Measurements from ENCODE around the gene SEC31B.

SEC31B gene

GRCh38 chr10:100490531-100490930 is 29.1 kb downstream of the SEC31B start:
- DNase-seq = no peak

- DNase-seq = no peak
Measured at GRCh38 chr10:100489396-100489795, 30.3 kb downstream of the SEC31B start.

DNA sequence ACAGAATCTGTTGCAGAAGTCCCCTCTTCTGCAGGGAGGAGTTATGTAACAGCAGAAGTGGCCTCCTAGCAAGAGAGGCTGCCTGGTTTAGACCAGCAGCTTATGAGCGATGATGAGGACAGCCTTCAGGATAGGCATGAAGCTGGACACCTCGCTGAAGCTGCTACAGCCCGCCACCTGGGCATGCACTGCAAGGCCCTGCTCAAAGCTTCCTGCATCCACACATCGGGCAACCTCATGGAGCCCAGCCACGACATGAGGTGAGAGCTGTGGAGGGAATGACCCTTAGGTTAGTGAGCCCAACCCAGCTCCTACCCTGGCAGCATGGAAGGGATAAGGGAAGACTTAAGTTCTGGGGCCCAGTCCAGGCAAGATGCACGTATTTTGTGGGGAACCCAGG is 32.1 kb downstream of the SEC31B start:
- no peak for DNase-seq

DNA sequence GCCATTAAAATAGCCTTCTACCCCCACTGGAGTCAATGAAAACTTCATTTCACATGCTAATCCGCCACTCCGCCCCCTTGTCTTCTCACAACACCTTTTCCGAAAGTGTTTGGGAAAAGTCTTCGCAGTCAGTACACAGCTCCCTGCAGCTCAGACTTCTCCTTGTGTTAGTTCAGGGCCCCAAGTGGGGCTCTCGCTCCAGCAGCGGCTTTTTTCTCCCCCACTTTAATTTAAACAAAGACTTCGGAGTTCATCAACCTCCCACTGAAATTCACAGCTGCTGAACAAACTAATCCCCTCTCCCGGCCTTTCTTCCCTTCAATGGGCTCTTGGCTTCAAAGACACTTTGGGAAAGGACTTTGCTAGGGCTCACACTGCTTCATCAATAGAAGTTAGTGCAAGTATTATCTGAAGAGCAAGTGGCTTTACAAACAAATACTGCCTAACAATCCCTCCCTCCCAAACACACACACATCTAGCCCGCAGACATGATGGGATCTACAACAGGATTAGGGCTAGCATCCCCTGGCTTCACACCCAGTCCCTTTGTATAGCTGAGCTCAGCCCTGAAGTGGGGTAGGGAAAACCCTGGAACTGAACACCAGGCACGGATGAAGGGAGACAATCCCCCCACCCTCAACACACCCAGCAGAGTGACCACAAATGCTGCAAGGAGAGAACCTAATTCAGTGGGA is 33.7 kb downstream of the SEC31B start:
- DNase-seq = no peak

GRCh38 chr10:100485366-100485765 is 34.3 kb downstream of the SEC31B start:
- no peak for DNase-seq

DNA sequence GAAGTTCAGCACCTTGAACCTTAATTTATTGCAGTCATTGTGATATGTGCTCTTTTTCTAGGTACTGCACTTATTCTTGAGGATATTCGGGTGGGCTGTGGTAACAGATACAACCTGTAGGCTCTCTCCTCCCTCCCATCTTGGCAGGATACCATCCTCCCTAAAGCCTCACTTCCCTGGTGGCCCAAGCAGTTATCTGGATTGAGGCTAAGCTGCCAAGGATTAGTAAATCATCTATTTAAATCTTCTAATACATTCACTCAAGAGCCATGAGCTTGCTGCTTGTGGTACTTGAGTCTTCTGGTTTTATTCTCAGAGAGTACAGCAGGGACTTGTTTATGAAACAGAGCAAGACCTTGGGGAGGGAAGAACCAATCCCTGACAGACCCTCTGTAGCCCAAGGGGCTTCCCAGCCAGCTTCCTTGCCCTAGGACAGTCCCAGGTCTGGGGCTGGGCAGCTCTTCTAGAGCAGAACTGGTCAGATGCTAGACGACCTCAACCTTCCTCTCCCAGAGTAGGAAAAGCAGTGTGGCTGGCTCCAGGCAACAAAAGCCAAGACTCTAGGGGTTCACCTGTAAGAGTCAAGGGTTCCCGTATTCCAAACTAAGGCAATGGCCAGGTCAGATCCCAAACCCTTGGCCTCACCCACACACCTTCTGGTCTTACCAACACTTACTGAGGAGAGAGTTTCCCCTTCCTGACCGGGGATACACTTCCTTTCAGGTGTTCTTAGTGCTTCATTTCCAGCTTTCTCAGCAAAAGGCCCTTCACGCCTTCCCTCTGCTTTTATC is 35.6 kb downstream of the SEC31B start:
- no peak for DNase-seq

DNA sequence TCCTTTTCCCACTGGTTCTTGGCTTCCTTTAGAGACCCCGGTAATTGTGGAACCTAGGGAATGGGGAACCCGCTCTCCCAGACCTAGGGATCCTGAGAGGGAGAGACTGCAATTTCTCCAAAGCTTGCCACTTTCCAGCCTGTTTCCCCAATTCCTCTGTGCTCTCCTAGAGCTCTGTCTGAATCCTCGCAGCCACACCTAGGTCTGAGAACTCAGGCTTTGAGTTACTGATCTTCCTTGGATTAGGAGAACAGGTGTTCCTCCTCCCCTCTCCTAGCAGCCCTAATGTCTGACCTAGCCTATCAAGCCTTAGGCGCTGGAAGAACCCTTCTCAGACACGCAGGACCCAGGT is 36.9 kb downstream of the SEC31B start:
- no peak for DNase-seq

DNA sequence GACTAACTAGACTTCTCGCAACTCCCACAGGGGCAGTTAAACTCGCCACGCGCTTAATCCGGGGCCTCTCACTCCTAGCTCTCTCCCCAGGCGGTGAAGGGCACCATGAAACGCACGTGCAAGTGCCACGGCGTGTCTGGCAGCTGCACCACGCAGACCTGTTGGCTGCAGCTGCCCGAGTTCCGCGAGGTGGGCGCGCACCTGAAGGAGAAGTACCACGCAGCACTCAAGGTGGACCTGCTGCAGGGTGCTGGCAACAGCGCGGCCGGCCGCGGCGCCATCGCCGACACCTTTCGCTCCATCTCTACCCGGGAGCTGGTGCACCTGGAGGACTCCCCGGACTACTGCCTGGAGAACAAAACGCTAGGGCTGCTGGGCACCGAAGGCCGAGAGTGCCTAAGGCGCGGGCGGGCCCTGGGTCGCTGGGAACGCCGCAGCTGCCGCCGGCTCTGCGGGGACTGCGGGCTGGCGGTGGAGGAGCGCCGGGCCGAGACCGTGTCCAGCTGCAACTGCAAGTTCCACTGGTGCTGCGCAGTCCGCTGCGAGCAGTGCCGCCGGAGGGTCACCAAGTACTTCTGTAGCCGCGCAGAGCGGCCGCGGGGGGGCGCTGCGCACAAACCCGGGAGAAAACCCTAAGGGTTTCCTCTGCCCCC is 37.4 kb downstream of the SEC31B start:
- peak; percentile 82 for DNase-seq

GRCh38 chr10:100481462-100482081 is 38.1 kb downstream of the SEC31B start:
- peak; percentile 90 for DNase-seq

- no peak for DNase-seq
Measured at GRCh38 chr10:100480002-100480401, 39.7 kb downstream of the SEC31B start.

- DNase-seq = peak; percentile 58
Measured at GRCh38 chr10:100479037-100479436, 40.6 kb downstream of the SEC31B start.

DNA sequence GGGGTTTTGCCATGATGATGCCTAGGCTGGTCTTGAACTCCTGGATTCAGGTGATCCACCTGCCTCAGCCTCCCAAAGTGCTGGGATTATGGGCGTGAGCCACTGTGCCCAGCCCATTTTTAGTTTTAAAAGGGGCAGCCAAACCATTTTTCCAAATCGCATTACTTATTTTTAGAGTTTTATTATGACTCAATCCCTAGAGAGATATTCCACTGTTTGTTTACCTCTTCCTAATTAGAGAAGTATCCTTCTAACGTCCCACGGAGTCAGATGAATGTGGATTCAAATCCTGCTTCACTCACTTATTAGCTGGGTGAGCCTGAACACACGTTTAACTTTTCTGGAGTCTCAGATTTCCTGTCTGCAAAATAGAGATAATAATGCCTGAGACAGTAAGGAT is 41.7 kb downstream of the SEC31B start:
- DNase-seq = no peak

GRCh38 chr10:100470367-100470766 is 49.3 kb downstream of the SEC31B start:
- no peak for DNase-seq

GRCh38 chr10:100469756-100470155 is 49.9 kb downstream of the SEC31B start:
- peak; percentile 55 for DNase-seq

DNA sequence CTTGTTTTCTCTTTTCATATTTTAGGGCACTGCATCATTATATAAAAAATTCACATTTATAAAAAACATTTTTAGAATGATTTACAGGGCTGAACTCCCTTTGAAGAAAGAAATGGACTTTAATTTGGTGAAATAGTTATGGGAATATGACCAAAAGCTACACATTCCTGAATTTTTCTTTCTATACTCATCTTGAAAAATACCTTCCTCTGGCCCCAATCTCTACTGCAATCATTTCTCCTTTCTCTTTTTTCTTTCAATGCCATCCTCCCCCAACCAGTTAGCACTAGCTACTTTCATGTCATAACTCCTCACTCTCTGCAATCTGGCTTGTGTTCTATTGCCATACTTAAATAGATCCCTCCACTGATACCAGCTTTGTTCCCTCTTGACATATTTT is 50.7 kb downstream of the SEC31B start:
- DNase-seq = no peak

GRCh38 chr10:100468322-100468721 is 51.3 kb downstream of the SEC31B start:
- DNase-seq = no peak

DNA sequence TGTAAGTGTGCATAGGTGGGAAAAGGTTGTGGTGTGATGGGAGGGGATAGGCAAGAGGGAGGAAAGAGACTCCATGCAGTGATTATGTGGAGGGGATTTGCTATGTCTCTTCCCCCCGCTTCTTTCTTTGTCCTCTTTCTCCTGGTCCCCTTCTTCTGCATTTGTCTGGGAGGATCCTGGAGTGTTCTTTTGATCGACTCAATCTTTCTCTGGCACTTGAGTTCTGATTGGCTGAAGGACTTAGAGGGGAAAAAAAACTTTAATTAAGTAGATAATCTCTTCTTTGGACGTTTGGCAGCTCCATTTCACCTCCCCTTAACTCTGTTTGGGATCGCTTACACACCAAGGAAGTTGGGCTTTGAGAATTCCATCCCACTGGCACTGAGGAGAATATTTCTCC is 57.0 kb downstream of the SEC31B start, which contains the start of gene WNT8B:
WNT8B (plus strand) TSS at position 301 of the 400 bp plus-strand sequence. CDS start 160 bp downstream, outside the sequence.
- DNase-seq = no peak

DNA sequence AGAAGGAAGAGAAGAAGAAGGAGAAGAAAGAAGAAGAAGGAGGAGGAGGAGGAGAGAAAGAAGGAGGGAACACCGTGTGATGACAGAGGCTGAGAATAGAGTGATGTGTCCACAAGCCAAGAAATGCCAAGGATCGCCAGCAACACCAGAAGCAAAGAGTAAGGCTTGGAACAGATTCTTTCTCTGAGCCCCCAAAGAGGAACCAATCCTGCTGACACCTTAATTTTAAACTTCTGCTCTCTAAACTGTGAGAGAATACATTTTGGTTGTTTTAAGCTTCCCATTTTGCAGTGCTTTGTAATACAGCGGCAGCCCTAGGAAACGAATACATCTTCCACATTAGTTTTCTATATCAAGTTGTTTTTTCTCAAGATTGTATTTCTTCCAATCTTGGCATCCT is 70.7 kb downstream of the SEC31B start:
- DNase-seq = no peak

GRCh38 chr10:100447663-100448062 is 72.0 kb downstream of the SEC31B start:
- no peak for DNase-seq

DNA sequence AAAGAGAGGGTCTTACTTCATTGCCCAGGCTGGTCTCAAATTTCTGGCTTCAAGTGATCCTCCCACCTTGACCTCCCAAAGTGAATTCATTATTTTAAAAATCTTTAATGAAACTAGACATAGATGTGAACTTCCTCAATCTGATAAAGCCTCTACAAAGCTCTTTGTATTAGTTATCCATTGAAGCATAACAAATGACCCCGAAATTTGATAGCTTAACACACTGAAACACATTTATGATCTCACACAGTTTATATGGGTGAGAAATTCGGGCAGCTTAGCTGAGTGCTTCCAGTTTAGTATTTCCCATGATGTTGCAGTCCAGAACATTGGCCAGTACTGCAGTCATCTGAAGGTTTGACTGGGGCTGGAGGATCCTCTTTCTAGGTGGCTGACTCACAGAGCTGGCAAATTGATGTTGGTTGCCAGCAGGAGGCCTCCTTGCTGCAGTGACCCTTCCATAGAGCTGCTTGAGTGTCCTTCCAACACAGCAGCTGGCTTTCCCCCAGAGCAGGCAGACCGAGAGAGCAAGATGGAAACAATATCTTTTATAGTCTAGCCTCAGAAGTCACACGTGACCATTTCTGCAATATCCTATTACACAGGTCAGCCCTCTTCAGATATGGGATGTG is 73.4 kb downstream of the SEC31B start:
- no peak for DNase-seq

DNA sequence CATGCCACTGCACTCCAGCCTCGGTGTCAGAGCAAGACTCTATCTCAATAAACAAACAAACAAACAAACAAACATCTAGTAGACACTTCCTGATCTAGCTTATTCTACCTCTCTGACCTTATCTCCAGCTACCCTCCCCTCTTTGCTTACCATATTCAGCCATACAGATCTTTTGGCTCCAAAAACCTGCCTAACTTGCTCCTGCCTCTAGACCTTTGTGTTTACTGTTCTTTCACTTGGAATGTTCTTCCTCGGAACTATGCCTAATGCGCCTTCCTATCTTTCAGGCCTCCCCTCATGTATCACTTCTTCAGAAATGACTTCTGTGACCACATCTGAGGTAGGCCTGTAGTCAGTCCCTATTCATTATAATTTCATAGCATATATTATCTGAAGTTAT is 77.1 kb downstream of the SEC31B start:
- no peak for DNase-seq

GRCh38 chr10:100438674-100439315 is 80.9 kb downstream of the SEC31B start:
- no peak for DNase-seq

Data from OCI-M1 (cell line).